NCI-H1417 treated with DMSO at 0.1 percent for 48 hours (cell line): Measurements from ENCODE around the gene TBC1D22A.

ENCODE experiments used
- DNase-seq: peaks from one replicate; lab custom pipeline; 2025; lab: John Stamatoyannopoulos, UW

The TBC1D22A gene

GRCh38 chr22:46753360-46753759 lies 9.1 kb upstream of the TBC1D22A start:
- no peak for DNase-seq

- no peak for DNase-seq
These were observed 8.7 kb upstream of the TBC1D22A start for GRCh38 chr22:46753761-46754109.

GRCh38 chr22:46754110-46754799 lies 8.2 kb upstream of the TBC1D22A start:
- DNase-seq: no peak

GRCh38 chr22:46754826-46755225 lies 7.6 kb upstream of the TBC1D22A start:
- DNase-seq: no peak

- DNase-seq: no peak
These were observed 6.9 kb upstream of the TBC1D22A start for GRCh38 chr22:46755525-46755924.

- DNase-seq: no peak
These were observed 6.4 kb upstream of the TBC1D22A start for GRCh38 chr22:46756097-46756496.

- DNase-seq: no peak
These were observed 5.3 kb upstream of the TBC1D22A start for GRCh38 chr22:46757104-46757503.

GRCh38 chr22:46758121-46758520 lies 4.3 kb upstream of the TBC1D22A start:
- no peak for DNase-seq

- no peak for DNase-seq
These were observed 3.6 kb upstream of the TBC1D22A start for GRCh38 chr22:46758867-46759290.

- DNase-seq: no peak
These were observed 1.4 kb upstream of the TBC1D22A start for GRCh38 chr22:46761017-46761416.

- DNase-seq: no peak
These were observed 762 bp upstream of the TBC1D22A start for GRCh38 chr22:46761539-46762237.

- DNase-seq: no peak
These were observed 728 bp downstream of the TBC1D22A start for GRCh38 chr22:46763051-46763705.

- no peak for DNase-seq
These were observed 1.8 kb downstream of the TBC1D22A start for GRCh38 chr22:46764140-46764680.

GRCh38 chr22:46764779-46765485 lies 2.5 kb downstream of the TBC1D22A start:
- DNase-seq: no peak

- DNase-seq: no peak
These were observed 4.2 kb downstream of the TBC1D22A start for GRCh38 chr22:46766611-46767010.

GRCh38 chr22:46767249-46767985 lies 5.0 kb downstream of the TBC1D22A start:
- no peak for DNase-seq

GRCh38 chr22:46769191-46769675 lies 6.8 kb downstream of the TBC1D22A start:
- no peak for DNase-seq

- DNase-seq: no peak
These were observed 7.3 kb downstream of the TBC1D22A start for GRCh38 chr22:46769706-46770105.

GRCh38 chr22:46770151-46770641 lies 7.7 kb downstream of the TBC1D22A start:
- DNase-seq: no peak

GRCh38 chr22:46770726-46771125 lies 8.3 kb downstream of the TBC1D22A start:
- DNase-seq: no peak

- no peak for DNase-seq
These were observed 10.6 kb downstream of the TBC1D22A start for GRCh38 chr22:46773076-46773475.
